Effector memory CD4-positive, alpha-beta T cell (primary cell): ENCODE measurements around the gene CXXC5.

Source experiments
- DNase-seq, 3 donors: peaks; one replicate each; pipeline ENCODE4 v3.0.0-alpha.2; 2020
- H3K27ac ChIP-seq: 2 replicates; pipeline ENCODE4 v1.7.0; 2013; ENCODE audit warnings: mild to moderate bottlenecking, low read length, moderate library complexity; ENCODE audit not compliant: insufficient read depth, poor library complexity, severe bottlenecking
- H3K27me3 ChIP-seq: replicated peaks from 2 replicates; pipeline ENCODE4 v1.7.0; 2013; ENCODE audit warnings: mild to moderate bottlenecking, low read length; ENCODE audit not compliant: insufficient read depth, control insufficient read depth, poor library complexity, severe bottlenecking
- H3K36me3 ChIP-seq: 2 replicates; pipeline ENCODE4 v1.7.0; 2013; ENCODE audit warnings: mild to moderate bottlenecking, low read length, moderate library complexity; ENCODE audit not compliant: control insufficient read depth, insufficient read depth
- H3K4me1 ChIP-seq: 2 replicates; pipeline ENCODE4 v1.7.0; 2013; ENCODE audit warnings: low read length, mild to moderate bottlenecking; ENCODE audit not compliant: control insufficient read depth, insufficient read depth, poor library complexity, severe bottlenecking
- H3K4me3 ChIP-seq: 2 replicates; pipeline ENCODE4 v1.7.0; 2013; ENCODE audit warnings: low read length, low read depth, mild to moderate bottlenecking; ENCODE audit not compliant: insufficient read depth, poor library complexity, severe bottlenecking
- H3K9me3 ChIP-seq: 2 replicates; pipeline ENCODE4 v1.7.0; 2013; ENCODE audit warnings: mild to moderate bottlenecking, low read length, moderate library complexity; ENCODE audit not compliant: control insufficient read depth

Gene CXXC5

GRCh38 chr5:139688088-139688702 lies 40.0 kb downstream of the CXXC5 start:
- no peak for DNase-seq
- no peaks in the 10 kb centered on the region for H3K4me1 ChIP-seq
- no peaks in the 10 kb centered on the region for H3K27me3 ChIP-seq
- H3K4me3 ChIP-seq, result no peak overlapping the region
- no peaks in the 10 kb centered on the region for H3K9me3 ChIP-seq
- H3K36me3 ChIP-seq, result no peaks in the 10 kb centered on the region
- H3K27ac ChIP-seq, result no peak overlapping the region

- Histone ChIP-seq H3K4me1 (no peaks in the 10 kb centered on the region), H3K36me3 (no peaks in the 10 kb centered on the region), H3K4me3 (no peak overlapping the region), H3K27me3 (no peaks in the 10 kb centered on the region), H3K9me3 (no peaks in the 10 kb centered on the region), H3K27ac (no peak overlapping the region)
- DNase-seq, result no peak
Observed at GRCh38 chr5:139688751-139689372, 40.7 kb downstream of the CXXC5 start.

DNA sequence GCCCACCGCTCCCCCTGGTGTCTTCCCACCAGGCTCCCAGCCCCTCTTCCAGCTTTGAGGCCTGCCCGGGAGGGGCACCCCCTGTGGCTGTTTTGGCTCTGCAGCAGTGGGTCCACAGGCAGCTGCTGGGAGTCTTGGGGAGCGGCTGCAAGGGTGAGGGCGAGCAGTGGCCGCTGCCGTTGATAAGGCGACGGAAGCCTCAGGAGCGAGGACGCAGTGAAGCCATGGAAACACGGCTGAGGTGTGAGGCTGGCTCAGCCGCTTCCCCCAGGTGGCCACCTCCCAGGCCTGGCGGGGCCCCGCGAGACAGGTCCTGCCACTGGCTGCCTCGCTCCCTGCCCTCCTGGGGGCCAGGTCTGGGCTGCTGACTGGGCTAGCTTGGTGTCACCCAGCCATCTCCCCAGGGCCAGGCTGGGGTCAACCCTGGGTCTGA lies 41.5 kb downstream of the CXXC5 start:
- DNase-seq, result no peak
- H3K27ac ChIP-seq, result no peak overlapping the region

GRCh38 chr5:139690064-139690802 lies 42.1 kb downstream of the CXXC5 start:
- no peak overlapping the region for H3K4me3 ChIP-seq
- DNase-seq, result no peak
- no peaks in the 10 kb centered on the region for H3K36me3 ChIP-seq
- H3K27me3 ChIP-seq, result no peaks in the 10 kb centered on the region
- H3K9me3 ChIP-seq, result no peaks in the 10 kb centered on the region
- H3K4me1 ChIP-seq, result no peaks in the 10 kb centered on the region
- no peak overlapping the region for H3K27ac ChIP-seq

More for the DNA sequence above, 41.5 kb downstream of the CXXC5 start:
- Histone ChIP-seq H3K9me3 (no peaks in the 10 kb centered on the region), H3K27me3 (no peaks in the 10 kb centered on the region), H3K36me3 (no peaks in the 10 kb centered on the region), H3K4me1 (no peaks in the 10 kb centered on the region), H3K4me3 (no peak overlapping the region)

DNA sequence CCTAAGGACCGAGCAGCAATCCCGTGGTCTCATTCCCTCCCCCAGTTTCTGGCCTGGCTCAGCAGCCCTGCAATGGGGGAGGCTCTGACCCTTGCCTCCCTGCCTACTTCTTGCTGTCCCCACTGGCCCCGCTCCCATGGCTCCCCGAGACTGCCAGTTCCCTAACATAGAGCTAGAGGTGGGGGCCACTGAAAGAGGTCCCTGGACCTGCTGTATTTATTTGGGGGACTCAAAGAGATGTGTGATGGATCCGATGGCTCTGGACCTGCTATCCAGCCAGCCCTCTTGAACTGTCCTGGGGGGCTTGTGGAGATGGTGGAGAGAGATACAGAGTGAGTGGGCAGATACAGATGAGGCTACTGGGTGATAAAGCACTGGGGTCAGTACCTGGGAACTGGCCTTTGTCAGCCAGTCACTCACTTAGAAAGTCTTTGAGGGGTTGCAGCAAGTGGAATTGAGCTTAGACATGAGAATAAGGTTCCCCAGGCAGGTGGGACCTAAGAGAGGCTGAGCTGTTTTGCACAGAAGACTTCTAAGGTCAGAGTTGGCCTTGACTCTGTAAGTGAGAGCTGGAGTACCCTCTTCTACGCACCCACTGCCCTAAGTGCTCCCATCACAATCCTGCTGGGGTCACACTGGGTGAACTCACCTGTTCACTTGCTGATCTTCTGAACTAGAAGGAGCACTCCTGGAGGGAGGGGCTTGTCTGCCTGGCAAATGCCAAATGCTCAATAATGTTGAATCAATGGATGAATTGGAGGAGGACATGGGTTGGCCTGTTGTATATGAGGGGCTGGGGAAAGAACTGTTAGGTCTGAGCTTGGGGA lies 42.9 kb downstream of the CXXC5 start:
- Histone ChIP-seq H3K9me3 (no peaks in the 10 kb centered on the region), H3K4me1 (no peaks in the 10 kb centered on the region)
- no peak for DNase-seq

DNA sequence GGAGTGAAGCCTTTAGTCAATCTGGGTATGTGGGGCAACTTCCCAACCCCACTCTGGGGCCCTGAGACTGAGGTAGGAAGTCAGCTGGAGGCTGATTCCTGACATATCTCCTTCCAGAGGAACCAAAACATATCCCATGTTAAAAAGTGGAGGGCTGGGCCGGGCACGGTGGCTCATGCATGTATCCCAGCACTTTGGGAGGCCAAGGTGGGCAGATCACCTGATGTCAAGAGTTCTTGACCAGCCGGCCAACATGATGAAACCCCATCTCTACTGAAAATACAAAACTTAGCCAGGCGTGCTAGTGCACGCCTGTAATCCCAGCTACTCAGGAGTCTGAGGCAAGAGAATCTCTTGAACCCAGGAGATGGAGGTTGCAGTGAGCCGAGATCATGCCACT lies 44.0 kb downstream of the CXXC5 start:
- Histone ChIP-seq H3K9me3 (no peaks in the 10 kb centered on the region), H3K4me1 (no peaks in the 10 kb centered on the region), H3K4me3 (no peak overlapping the region), H3K27me3 (peaks cover 7% of the 10 kb centered on the region), H3K27ac (no peak overlapping the region), H3K36me3 (no peaks in the 10 kb centered on the region)
- DNase-seq, result no peak

More for the DNA sequence above, 42.9 kb downstream of the CXXC5 start:
- Histone ChIP-seq H3K27ac (no peak overlapping the region), H3K4me3 (no peak overlapping the region), H3K36me3 (no peaks in the 10 kb centered on the region), H3K27me3 (no peaks in the 10 kb centered on the region)

- no peak for DNase-seq
- H3K4me1 ChIP-seq, result peaks cover 4% of the 10 kb centered on the region
- H3K27me3 ChIP-seq, result peaks cover 14% of the 10 kb centered on the region
- no peaks in the 10 kb centered on the region for H3K9me3 ChIP-seq
- H3K4me3 ChIP-seq, result no peak overlapping the region
- no peak overlapping the region for H3K27ac ChIP-seq
- H3K36me3 ChIP-seq, result no peaks in the 10 kb centered on the region
Observed at GRCh38 chr5:139692679-139693308, 44.6 kb downstream of the CXXC5 start.

- H3K9me3 ChIP-seq, result no peaks in the 10 kb centered on the region
- no peak for DNase-seq
- no peak overlapping the region for H3K27ac ChIP-seq
- peaks cover 7% of the 10 kb centered on the region for H3K4me1 ChIP-seq
- peaks cover 21% of the 10 kb centered on the region for H3K27me3 ChIP-seq
- no peak overlapping the region for H3K4me3 ChIP-seq
- H3K36me3 ChIP-seq, result no peaks in the 10 kb centered on the region
Observed at GRCh38 chr5:139693676-139694364, 45.7 kb downstream of the CXXC5 start.

DNA sequence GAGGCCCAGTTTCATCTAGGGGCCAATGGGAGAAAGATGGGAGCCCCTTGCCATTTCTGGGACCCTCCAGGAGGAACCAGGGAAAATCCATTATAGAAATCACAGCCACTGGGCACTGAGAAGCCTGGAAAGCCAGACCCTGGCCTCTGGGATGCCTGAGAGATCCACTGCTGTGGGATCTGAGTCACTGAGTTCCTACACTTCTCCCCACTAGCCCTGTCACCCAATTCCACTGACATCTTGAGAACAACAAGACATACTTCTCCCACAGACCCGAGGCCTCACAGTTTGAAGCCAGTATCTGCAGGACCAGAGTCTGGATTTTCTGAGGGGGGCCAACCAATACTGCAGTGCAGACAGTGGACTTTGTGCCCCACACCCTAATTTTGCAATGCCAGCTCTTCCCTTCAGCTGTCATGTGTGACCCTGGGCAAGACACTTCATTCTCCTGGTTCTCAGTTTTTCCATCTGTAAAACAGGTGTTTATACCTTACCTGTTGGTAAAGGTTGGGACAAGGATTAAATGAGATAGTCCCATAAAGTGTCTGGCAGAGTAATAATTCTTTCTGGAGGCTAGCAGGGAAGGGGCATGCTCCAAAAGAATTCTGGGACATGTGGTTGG lies 46.5 kb downstream of the CXXC5 start:
- Histone ChIP-seq H3K27me3 (peaks cover 21% of the 10 kb centered on the region), H3K4me3 (no peak overlapping the region), H3K36me3 (no peaks in the 10 kb centered on the region), H3K4me1 (peaks cover 7% of the 10 kb centered on the region), H3K9me3 (no peaks in the 10 kb centered on the region), H3K27ac (no peak overlapping the region)
- no peak for DNase-seq
